ENCODE measurements around the gene NUDT4.

Gene NUDT4

DNA sequence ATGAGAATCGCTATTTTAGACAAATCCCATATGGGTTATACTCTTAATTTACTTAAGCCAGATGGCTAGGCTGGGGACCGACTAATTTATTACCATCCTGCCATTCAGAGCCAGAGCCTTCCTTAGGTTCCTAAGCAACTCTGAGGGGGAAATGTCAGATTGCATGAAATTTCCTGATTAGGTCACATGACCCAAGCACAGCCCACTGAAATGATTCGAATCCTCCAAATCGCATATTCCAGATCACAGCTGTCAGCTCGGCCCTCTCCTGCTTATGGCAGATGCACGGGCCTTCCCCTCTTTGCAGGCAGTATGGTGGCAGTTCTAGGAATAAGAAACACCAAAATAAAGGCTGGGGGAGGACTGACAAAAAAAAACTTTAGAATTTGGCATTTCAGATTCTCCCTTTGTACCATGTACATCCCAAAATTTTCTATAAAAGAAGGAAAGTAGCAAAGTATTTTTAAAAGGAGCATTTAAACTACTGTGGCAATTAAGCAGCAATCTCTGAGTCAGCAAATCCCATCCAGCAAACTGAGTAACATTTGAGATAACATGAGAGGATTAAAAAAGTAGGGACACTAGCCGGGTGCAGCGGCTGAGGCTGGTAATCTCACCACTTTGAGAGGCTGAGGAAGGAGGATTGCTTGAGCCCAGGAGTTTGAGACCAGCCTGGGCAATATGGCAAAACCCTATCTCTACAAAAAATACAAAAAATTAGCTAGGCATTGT, 30.5 kb upstream of the NUDT4 start:
- no peak overlapping the region for H3K27ac ChIP-seq
- no peak overlapping the region for H3K4me3 ChIP-seq
- H3K36me3 ChIP-seq (ENCODE audit: insufficient read depth, low read length), result no peaks in the 10 kb centered on the region
- TF ChIP-seq POLR2AphosphoS5 (IDR thresholded peaks at IDR 0.05; ENCODE audit: borderline replicate concordance, low read depth, low read length), result no peak
- H3K9ac ChIP-seq (ENCODE audit: insufficient read length), result no peak overlapping the region
- H3K9me3 ChIP-seq (ENCODE audit: low read depth, low read length), result no peaks in the 10 kb centered on the region
- DNase-seq (ENCODE audit: low read depth, low spot score), result no peak

- TF ChIP-seq EZH2 (IDR thresholded peaks at IDR 0.05) (no peak), FOXP2 (optimal IDR thresholded peaks at IDR 0.05; ENCODE audit: control extremely low read depth, extremely low read length, insufficient read depth) (no peak), POLR2AphosphoS5 (IDR thresholded peaks at IDR 0.05; ENCODE audit: borderline replicate concordance, low read depth, low read length) (no peak)
- Histone ChIP-seq H3K36me3 (ENCODE audit: insufficient read depth, low read length) (no peaks in the 10 kb centered on the region), H3K27ac (no peak overlapping the region), H3K9me3 (ENCODE audit: low read depth, low read length) (no peaks in the 10 kb centered on the region), H3K9ac (ENCODE audit: insufficient read length) (no peak overlapping the region), H3K4me3 (no peak overlapping the region)
- no peak for DNase-seq (ENCODE audit: low read depth, low spot score)
Measured at GRCh38 chr12:93348575-93349435, 28.9 kb upstream of the NUDT4 start.

DNA sequence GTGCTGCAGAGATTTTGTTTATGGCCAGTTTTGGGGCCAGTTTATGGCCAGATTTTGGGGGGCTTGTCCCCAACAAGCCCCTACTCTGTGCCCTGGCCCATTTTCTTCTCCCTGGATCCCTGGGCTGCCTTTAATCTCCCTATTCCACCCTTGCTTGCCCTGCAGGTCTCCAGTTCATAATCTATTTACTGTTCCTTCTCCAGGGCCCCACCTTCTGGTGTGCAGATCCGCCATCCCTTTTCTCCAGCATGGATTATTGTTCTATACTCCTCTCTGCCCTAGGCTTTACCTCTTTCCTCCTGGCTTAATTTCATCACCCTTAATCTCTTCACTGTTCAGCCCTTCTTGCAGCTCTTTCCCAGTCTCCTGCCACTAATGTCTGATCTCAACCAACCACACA, 26.0 kb upstream of the NUDT4 start:
- DNase-seq (ENCODE audit: low read depth, low spot score), result no peak
- Histone ChIP-seq H3K9me3 (ENCODE audit: low read depth, low read length) (no peaks in the 10 kb centered on the region), H3K4me3 (no peak overlapping the region), H3K9ac (ENCODE audit: insufficient read length) (no peak overlapping the region), H3K27ac (no peak overlapping the region), H3K36me3 (ENCODE audit: insufficient read depth, low read length) (no peaks in the 10 kb centered on the region)
- TF ChIP-seq POLR2AphosphoS5 (IDR thresholded peaks at IDR 0.05; ENCODE audit: borderline replicate concordance, low read depth, low read length) (no peak), FOXP2 (optimal IDR thresholded peaks at IDR 0.05; ENCODE audit: control extremely low read depth, extremely low read length, insufficient read depth) (no peak), EZH2 (IDR thresholded peaks at IDR 0.05) (no peak)

GRCh38 chr12:93352321-93352720, 25.4 kb upstream of the NUDT4 start:
- Histone ChIP-seq H3K4me3 (no peak overlapping the region), H3K9ac (ENCODE audit: insufficient read length) (no peak overlapping the region), H3K36me3 (ENCODE audit: insufficient read depth, low read length) (no peaks in the 10 kb centered on the region), H3K27ac (no peak overlapping the region), H3K9me3 (ENCODE audit: low read depth, low read length) (no peaks in the 10 kb centered on the region)
- DNase-seq (ENCODE audit: low read depth, low spot score), result no peak
- TF ChIP-seq EZH2 (IDR thresholded peaks at IDR 0.05) (no peak), FOXP2 (optimal IDR thresholded peaks at IDR 0.05; ENCODE audit: control extremely low read depth, extremely low read length, insufficient read depth) (no peak), POLR2AphosphoS5 (IDR thresholded peaks at IDR 0.05; ENCODE audit: borderline replicate concordance, low read depth, low read length) (no peak)

GRCh38 chr12:93356214-93356613, 21.5 kb upstream of the NUDT4 start:
- no peak for TF ChIP-seq EZH2 (IDR thresholded peaks at IDR 0.05)
- TF ChIP-seq FOXP2 (optimal IDR thresholded peaks at IDR 0.05; ENCODE audit: control extremely low read depth, extremely low read length, insufficient read depth), result no peak
- TF ChIP-seq POLR2AphosphoS5 (IDR thresholded peaks at IDR 0.05; ENCODE audit: borderline replicate concordance, low read depth, low read length), result no peak
- Histone ChIP-seq H3K4me3 (no peak overlapping the region), H3K36me3 (ENCODE audit: insufficient read depth, low read length) (no peaks in the 10 kb centered on the region), H3K9ac (ENCODE audit: insufficient read length) (no peak overlapping the region), H3K27ac (no peak overlapping the region), H3K9me3 (ENCODE audit: low read depth, low read length) (no peaks in the 10 kb centered on the region)
- no peak for DNase-seq (ENCODE audit: low read depth, low spot score)

DNA sequence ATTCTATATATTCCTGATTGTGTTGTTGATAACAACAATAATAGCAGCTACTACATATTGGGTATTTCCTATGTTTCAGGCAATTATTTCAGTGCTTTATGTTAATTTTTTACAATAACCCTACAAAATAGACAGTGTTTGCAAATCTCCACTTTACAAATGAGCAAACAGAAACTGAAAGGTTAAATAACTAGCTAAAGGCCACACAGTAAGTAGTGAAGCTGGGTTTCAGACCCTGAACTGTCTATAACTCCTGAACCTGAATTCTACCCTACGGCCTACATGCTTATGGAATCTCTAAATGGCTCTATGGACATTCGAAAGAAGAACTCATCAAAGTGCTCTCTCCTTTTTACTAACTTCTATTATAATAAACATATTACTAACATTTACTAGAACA, 19.7 kb upstream of the NUDT4 start:
- Histone ChIP-seq H3K36me3 (ENCODE audit: insufficient read depth, low read length) (no peaks in the 10 kb centered on the region), H3K27ac (no peak overlapping the region), H3K9me3 (ENCODE audit: low read depth, low read length) (no peaks in the 10 kb centered on the region), H3K4me3 (no peak overlapping the region), H3K9ac (ENCODE audit: insufficient read length) (no peak overlapping the region)
- TF ChIP-seq EZH2 (IDR thresholded peaks at IDR 0.05), result no peak
- TF ChIP-seq POLR2AphosphoS5 (IDR thresholded peaks at IDR 0.05; ENCODE audit: borderline replicate concordance, low read depth, low read length), result no peak
- no peak for TF ChIP-seq FOXP2 (optimal IDR thresholded peaks at IDR 0.05; ENCODE audit: control extremely low read depth, extremely low read length, insufficient read depth)
- DNase-seq (ENCODE audit: low read depth, low spot score), result no peak

- H3K9me3 ChIP-seq (ENCODE audit: low read depth, low read length), result no peaks in the 10 kb centered on the region
- no peak overlapping the region for H3K27ac ChIP-seq
- DNase-seq (ENCODE audit: low read depth, low spot score), result no peak
- no peak for TF ChIP-seq POLR2AphosphoS5 (IDR thresholded peaks at IDR 0.05; ENCODE audit: borderline replicate concordance, low read depth, low read length)
- TF ChIP-seq EZH2 (IDR thresholded peaks at IDR 0.05), result no peak
- TF ChIP-seq FOXP2 (optimal IDR thresholded peaks at IDR 0.05; ENCODE audit: control extremely low read depth, extremely low read length, insufficient read depth), result no peak
- no peak overlapping the region for H3K4me3 ChIP-seq
- no peaks in the 10 kb centered on the region for H3K36me3 ChIP-seq (ENCODE audit: insufficient read depth, low read length)
- H3K9ac ChIP-seq (ENCODE audit: insufficient read length), result no peak overlapping the region
Measured at GRCh38 chr12:93358821-93359220, 18.9 kb upstream of the NUDT4 start.

- no peak overlapping the region for H3K4me3 ChIP-seq
- no peaks in the 10 kb centered on the region for H3K9me3 ChIP-seq (ENCODE audit: low read depth, low read length)
- H3K27ac ChIP-seq, result no peak overlapping the region
- no peak for DNase-seq (ENCODE audit: low read depth, low spot score)
- TF ChIP-seq POLR2AphosphoS5 (IDR thresholded peaks at IDR 0.05; ENCODE audit: borderline replicate concordance, low read depth, low read length), result no peak
- no peak for TF ChIP-seq EZH2 (IDR thresholded peaks at IDR 0.05)
- TF ChIP-seq FOXP2 (optimal IDR thresholded peaks at IDR 0.05; ENCODE audit: control extremely low read depth, extremely low read length, insufficient read depth), result no peak
- no peaks in the 10 kb centered on the region for H3K36me3 ChIP-seq (ENCODE audit: insufficient read depth, low read length)
- H3K9ac ChIP-seq (ENCODE audit: insufficient read length), result no peak overlapping the region
Measured at GRCh38 chr12:93360688-93361087, 17.0 kb upstream of the NUDT4 start.
